LHCN-M2 (cell line): ENCODE results near the gene VILL. TPM values are rescaled to one million over a fixed set of nuclear protein-coding genes. Genes with fewer than 3 reads are reported as not detected.
A peak's percentile ranks its signal among the peaks of the same experiment; 100 is the strongest.
"Not testable (repeated sequence)": the region's sequence is repeated elsewhere in the genome, so short reads cannot be mapped to it uniquely, and the experiment has no call there.

Source experiments
- DNase-seq: peaks from one replicate; pipeline ENCODE4 v3.0.0-alpha.2; 2012; ENCODE audit warnings: low read depth
- total RNA-seq: library from RNA; depleted of rRNA; stranded (reverse); fragments of >200 nt; gene quantifications from 2 replicates; pipeline ENCODE4 v1.2.3, GENCODE V29; 2014; rRNA removed

The VILL gene
- total RNA-seq, 1 experiment from 2014 or later = 8.8 TPM

DNA sequence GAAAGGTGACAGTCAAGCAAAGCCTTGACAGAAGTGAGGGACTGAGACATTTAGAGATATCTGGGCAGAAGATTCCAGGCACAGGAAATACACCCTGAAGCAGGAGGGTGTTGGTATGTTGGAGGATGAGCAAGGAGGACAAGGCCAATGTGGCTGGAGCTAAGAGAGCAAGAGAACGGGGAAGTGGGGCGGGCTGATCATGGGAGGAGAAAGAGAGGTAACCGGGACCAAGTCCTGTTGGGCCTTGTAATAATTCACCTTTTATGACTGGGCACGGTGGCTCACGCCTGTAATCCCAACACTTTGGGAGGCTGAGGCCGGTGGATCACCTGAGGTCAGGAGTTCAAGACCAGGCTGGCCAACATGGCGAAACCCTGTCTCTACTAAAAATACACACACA is 43.0 kb downstream of the VILL start:
- not testable (repeated sequence) for DNase-seq

DNA sequence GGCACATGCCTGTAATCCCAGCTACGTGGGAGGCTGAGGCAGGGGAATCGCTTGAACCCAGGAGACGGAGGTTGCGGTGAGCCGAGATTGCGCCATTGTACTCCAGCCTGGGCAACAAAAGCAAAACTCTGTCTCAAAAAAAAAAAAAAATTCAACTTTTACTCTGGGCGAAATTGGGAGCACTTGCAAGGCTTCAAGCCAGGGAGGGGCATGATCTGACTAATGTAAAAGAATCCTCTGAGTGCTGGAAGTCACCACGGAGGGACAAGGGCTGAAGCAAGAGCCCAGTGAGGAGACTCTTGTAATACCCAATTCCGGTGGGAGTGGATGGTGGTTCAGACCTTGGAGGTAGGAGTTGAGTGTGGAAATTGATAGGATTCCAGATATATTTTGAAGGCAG is 43.7 kb downstream of the VILL start:
- DNase-seq = not testable (repeated sequence)

DNA sequence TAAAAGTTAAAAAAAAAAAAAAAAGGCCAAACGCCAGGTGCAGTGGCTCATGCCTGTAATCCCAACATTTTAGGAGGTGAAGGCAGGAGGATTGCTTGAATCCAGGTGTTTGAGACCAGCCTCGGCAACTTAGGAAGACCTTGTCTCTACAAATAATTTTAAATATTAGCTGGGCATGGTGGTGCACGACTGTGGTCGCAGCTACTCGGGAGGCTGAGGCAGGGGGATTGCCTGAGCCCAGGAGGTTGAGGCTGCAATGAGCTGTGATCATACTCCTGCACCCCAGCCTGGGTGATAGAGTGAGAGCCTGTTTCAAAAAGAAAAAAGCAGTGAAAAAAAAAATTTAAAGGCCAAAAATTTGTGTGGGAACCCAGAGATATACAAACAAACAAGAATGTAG is 45.7 kb downstream of the VILL start:
- DNase-seq = no peak

DNA sequence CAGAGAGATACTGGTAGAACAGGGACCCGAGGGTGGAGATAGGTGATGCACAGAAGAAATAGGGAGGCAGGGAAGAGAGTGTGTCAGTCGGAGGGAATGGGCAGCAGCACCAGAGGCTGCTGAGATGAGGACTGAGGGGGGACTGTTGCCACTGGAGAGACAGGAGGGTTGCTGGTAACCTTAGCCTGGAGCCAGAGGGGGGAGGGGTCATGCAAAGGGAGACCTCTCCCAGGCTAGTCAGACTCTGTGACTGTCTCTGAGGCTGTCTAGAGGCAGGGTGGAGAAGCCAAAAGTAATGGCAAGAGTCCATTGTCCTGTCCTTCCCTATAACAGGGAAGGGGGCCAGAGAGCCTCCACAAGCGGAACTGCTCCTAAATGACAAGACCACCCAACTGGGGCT is 46.3 kb downstream of the VILL start:
- no peak for DNase-seq

DNA sequence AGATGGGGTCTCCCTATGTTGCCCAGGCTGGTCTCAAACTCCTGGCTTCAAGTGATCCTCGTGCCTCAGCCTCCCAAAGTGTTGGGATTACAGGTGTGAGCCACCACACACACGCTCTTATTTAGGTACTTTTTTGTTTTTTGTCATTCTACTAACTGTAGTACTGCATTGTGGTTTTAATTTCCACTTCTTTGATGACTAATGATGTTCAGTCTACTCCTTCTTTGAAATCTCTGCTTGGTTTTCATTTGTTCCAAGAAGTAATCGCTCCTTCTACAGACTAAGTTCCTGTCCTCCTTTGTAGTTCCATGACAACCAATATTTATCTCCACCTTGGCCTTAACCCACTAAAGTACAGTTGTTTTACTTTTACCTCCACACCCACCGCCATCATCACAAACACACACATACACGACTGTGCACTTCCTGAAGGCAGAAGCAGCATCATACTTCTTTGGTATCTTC is 47.9 kb downstream of the VILL start:
- no peak for DNase-seq

DNA sequence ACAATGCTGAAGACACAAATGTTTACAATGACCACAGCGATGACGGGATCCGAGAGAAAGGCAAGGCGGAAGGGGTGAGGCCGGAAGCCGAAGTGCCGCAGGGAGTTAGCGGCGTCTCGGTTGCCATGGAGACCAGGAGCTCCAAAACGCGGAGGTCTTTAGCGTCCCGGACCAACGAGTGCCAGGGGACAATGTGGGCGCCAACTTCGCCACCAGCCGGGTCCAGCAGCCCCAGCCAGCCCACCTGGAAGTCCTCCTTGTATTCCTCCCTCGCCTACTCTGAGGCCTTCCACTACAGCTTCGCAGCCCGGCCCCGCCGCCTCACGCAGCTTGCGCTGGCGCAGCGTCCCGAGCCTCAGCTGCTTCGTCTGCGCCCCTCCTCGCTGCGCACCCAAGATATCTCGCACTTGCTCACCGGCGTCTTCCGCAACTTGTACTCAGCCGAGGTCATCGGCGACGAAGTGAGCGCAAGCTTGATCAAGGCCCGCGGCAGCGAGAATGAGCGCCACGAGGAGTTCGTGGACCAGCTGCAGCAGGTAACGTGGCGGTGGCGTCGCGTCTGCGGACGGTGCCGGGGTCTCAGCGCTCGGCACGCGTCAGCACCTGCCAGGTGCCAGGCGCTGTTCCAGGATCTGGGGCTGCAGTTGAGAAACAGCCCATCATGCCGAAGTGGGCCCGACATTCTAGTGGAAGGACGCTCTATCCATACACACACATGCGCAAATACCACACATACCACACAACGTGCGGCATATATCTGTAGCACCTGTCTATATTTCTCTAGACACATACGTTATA is 48.7 kb downstream of the VILL start, which contains the start of gene DLEC1:
TSS of gene DLEC1 (plus strand) at position 108 of the 798 bp plus-strand sequence. CDS start at position 126, 18 bp downstream.
- DNase-seq = no peak

DNA sequence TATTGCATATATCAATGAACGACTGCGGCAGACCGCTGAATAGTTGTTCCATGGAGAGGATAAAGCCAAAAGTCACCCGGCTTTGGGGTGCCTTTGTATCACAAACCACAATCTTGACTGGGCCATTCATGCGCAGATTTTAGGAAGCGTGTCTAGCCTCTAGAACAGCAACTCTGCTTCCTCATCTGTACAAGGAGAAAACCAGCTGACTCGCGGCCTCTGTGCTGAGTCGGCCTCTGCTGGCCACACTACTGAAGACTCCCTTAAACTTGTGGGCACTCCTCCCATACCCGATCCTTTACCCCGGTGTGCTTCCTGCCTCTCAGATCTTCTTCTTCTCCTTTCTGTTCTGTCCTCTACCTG is 49.3 kb downstream of the VILL start:
- peak; percentile 26 for DNase-seq

DNA sequence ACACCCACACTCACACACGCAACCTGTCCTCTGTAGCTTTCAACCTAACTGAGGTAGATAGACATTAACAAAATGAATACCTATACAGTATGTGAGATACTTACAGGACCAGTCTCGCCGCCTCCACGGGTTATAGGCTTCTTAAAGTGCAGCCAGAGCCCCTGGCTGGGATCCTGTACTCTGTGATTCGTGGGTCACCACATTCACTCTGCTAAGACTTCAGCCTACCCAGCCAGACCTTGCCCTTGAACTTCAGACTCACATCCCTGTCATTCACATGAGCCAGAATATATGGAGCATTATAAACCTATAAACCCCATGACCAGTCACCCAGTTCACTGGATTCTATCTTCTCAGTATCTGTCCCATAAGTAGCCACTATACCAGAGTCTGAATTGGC is 49.8 kb downstream of the VILL start:
- no peak for DNase-seq

DNA sequence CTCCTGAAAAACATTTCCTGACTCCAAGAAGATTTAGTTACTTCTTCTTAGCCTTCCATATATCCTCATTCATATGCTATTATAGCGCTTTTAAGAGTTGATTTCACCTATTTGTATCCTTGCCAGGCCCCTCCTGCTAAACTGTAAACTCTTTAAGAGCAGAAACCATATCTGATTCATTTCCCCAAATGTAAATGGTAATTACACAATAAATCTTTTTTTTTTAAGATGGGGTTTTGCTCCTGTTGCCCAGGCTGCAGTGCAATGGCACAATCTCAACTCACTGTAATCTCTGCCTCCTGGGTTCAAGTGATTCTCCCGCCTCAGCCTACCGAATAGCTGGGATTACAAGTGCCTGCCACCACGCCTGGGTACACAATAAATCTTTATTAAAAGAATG is 52.9 kb downstream of the VILL start:
- no peak for DNase-seq

DNA sequence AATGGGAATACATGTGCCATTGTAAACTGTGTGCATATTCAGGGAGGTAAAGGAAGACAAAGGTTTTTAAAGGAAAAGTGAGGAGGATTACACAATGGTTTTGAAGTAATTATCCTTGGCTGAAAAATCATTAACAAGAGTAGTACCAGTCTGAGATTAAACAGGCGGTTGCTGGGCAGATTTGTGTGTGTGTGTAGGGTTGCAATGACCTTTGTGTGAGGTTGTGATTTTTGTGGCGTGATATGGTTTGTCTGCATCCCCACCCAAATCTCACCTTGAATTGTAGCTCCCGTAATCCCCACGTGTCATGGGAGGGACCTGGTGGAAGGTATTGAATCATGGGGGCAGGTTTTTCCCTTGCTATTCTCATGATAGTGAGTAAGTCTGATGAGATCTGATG is 55.4 kb downstream of the VILL start:
- DNase-seq = no peak

DNA sequence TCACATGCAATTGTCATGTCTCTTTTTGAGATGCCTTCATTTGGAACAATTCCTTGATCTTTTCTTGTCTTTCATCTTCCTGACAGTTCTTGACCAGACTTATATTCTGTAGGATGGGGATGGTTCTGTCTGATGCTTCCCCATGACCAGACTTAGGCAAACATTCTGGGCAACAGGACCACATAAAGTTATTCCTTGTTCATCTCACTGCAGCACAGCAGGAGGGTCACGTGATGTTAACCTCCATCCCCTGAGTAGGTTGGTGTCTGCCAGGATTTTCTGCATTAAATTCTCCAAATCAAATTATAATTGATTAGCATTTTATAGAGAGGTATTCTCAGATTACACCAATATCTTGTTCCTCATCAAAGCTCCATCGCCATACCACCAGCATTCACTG is 56.2 kb downstream of the VILL start:
- no peak for DNase-seq

DNA sequence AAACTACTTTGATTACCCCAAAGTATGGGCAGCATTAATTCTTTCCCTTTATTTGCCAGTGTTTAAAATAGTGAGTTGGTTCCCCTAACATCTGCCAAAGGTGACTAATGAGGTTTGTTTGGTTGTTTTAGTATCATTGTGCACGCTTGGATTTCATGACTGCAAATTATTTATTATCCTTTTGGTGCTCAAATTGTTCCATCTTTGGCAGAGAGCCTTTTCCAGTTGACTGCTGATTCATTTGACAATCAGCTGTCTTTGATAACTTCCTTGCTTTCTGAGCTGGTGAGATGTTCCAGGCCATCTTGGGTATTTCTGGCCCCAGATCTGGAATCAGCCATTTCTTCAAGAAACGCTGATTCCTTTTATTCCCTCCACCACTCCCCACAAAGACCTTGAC is 57.3 kb downstream of the VILL start:
- peak; percentile 52 for DNase-seq

DNA sequence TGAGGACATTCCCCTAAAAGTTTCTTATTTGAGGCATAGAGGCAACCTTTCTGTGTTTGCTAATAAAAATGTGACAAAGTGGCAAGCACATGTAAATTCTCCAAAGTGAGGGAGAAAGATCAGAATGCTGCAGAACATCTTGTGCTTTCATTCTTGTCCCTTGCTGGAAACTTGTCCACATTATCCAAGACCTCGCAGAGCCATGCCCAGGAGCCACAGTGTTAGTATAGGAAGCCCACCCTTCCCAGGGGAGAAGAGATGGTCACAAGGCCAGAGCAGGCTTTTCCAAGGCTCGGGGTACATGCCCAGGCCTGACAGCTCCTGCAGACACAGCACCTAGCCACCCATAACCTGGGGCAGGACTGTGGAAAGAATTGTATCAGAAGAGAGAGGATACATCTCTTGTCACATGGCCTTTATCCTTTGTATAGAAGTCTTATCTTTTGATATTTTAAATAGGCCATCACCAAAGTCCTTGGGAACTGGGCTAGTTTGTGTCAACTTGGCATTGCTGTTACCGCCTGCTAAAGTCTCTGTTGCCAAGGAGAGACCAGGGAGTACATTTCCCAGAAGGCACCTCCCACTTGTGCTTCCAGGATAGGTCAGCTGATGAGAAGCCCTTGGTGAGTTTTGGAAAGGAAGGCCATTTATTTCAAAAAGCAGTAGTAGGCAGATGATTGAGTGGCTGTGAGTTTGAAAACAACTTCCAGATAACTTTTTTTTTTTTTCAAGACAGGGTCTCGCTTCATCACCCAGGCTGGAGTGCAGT is 59.0 kb downstream of the VILL start:
- no peak for DNase-seq

DNA sequence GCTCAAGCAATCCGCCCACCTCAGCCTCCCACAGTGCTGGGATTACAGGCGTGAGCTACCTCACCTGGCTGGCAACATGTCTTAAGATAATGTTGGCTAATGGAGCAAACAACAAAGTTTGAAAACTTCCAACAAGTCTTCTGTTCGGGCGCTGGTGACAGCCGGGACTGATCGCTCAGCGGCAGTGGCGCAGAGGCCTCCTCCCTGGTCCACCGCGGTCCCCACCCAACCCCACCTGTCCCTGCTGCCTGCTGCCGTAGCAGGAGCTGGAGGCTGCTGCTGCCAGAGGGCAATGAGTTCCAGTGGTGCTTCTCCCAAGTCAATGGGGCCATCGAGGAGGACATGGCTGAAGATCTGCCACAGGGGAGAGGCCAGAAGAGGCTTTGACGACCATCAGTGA is 60.5 kb downstream of the VILL start:
- DNase-seq = no peak

DNA sequence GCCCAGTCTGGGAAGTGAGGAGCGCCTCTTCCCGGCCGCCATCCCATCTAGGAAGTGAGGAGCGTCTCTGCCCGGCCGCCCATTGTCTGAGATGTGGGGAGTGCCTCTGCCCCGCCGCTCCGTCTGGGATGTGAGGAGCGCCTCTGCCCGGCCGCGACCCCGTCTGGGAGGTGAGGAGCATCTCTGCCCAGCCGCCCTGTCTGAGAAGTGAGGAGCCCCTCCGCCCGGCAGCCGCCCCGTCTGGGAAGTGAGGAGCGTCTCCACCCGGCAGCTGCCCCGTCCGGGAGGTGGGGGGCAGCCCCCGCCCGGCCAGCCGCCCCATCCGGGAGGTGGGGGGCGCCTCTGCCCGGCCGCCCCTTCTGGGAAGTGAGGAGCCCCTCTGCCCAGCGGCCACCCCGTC is 62.7 kb downstream of the VILL start:
- DNase-seq = not testable (repeated sequence)

DNA sequence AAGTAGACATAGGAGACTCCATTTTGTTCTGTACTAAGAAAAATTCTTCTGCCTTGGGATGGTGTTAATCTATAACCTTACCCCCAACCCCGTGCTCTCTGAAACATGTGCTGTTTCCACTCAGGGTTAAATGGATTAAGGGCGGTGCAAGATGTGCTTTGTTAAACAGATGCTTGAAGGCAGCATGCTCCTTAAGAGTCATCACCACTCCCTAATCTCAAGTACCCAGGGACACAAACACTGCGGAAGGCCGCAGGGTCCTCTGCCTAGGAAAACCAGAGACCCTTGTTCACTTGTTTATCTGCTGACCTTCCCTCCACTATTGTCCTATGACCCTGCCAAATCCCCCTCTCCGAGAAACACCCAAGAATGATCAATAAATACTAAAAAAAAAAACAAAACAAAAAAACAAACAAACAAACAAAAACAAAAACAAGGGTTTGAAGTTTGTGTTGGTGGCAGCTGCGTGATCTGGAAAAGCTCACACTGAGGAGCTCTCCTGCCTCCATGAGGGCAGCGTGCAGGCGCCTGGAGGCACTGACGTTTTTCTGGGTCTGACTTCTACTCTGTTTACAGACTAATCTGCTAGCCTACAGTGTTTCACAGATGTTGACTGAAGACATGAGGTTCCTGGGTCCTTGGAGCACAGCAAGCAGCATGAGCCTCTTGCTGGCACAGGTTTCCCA is 63.4 kb downstream of the VILL start:
- DNase-seq = not testable (repeated sequence)

DNA sequence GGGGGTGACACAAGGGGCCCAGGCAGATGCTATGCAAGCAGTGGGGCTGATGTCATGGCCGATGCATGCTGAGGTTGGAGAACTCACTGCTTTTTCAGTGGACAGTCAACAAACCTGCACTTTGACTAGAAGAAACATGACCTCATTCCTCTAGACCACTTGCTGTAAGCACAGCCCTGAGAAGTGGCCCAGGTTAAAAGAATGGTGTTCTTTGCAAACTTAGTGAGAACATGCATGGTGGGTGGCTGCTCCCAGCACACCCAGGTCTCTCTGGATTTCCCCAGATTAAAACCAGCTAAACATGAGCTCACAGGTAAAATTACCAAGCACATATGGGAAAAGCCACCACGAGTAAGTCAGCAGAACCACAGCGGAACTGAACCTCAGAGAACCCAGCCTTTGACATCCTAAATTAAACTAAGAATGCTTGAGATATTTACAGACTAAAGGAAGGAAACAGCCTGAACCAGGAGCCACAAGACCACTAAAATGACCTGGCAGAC is 64.0 kb downstream of the VILL start:
- no peak for DNase-seq

Other genes starting within 250 kb of the VILL start
- gene CTDSPL, start 128.9 kb upstream of the VILL start, total RNA-seq = 25.6 and 26.5 TPM in 2 replicates
- gene PLCD1, start 38.9 kb downstream of the VILL start, total RNA-seq = 17.2 and 17.4 TPM in 2 replicates
- 0.13 TPM in 1 of 2 replicates, not detected in the other for gene DLEC1, start 48.4 kb downstream of the VILL start, total RNA-seq
- 16.7 and 23.4 TPM in 2 replicates for gene ACAA1, start 146.3 kb downstream of the VILL start, total RNA-seq
- 9.3 and 11.4 TPM in 2 replicates for gene MYD88, start 147.9 kb downstream of the VILL start, total RNA-seq
- 78.9 and 81.3 TPM in 2 replicates for gene OXSR1, start 174.8 kb downstream of the VILL start, total RNA-seq